SIG-M5 (cell line): ENCODE data around the gene RASSF3.
"Not testable (repeated sequence)": the region's sequence is repeated elsewhere in the genome, so short reads cannot be mapped to it uniquely, and the experiment has no call there.

Experiments
- DNase-seq: peaks from one replicate; lab custom pipeline; 2025; lab: John Stamatoyannopoulos, UW

RASSF3 gene, protein sequence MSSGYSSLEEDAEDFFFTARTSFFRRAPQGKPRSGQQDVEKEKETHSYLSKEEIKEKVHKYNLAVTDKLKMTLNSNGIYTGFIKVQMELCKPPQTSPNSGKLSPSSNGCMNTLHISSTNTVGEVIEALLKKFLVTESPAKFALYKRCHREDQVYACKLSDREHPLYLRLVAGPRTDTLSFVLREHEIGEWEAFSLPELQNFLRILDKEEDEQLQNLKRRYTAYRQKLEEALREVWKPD

DNA sequence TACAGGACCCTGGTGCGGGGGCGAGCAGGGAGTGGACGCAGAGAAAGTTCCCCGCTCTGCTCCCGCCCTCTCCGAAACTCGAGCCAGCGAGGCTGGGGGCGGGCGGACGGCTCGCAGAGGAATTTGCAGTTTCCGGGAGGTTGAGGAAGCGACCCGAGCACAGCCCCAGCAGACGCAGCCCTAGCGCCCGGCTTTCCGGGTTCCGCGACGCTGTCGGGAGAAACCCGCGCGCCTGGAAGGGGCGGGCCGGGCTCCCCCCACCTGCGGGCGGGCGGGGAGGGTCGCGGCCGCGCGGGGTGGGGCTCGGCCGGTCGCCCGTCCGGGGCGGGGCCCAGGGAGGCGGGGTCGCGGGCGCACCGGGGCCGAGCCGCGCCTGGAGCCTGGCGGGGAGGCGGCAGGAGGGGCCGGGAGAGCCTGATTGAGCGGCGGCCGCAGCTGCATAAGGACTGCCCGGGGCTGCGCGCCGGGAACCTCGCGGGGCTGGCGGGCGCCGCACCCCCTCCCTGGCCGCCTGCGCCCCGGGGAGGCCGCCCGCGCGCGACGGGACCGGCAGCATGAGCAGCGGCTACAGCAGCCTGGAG is at the start of gene RASSF3:
Gene RASSF3 (plus strand): TSS at position 417 of the 581 bp plus-strand sequence. CDS start 138 bp downstream, at position 555.
- no peak for DNase-seq

DNA sequence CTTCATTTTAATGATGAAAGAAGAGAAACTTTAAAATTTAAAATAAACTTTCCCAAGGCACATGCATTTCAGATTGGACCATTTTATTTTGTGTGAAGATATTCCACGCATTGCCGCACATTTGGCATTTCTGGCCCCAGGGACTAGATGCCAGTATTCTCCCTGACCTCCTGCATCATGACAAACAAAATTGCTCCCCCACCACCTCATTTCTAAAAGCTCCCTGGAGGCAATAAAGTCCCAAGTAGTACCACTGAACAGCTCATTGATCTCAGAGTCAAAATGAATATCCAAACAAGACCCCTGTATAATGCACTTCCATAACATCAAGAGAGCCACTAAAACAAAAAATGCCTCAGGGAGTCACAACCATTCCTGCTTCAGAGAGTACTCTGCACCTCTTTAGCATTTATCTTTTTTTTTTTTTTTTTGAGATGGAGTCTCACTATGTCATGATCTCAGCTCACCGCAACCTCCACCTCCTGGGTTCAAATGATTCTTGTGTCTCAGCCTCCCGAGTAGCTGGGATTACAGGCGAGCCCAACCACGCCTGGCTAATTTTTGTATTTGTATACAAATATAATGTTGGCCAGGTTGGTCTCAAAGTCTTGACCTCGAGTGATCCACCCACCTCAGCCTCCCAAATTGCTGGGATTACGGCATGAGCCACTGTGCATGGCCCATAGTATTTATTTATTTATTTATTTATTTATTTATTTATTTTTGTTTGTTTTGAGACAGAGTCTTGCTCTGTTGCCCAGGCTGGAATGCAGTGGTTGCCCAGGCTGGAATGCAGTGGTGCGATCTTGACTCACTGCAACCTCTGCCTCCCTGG is 48.8 kb upstream of the RASSF3 start:
- no peak for DNase-seq

- DNase-seq = no peak
These were observed 44.2 kb upstream of the RASSF3 start for GRCh38 chr12:64566122-64566521.

GRCh38 chr12:64566831-64567517 is 43.3 kb upstream of the RASSF3 start:
- no peak for DNase-seq

- DNase-seq = no peak
These were observed 42.7 kb upstream of the RASSF3 start for GRCh38 chr12:64567570-64567969.

GRCh38 chr12:64568298-64568697 is 42.0 kb upstream of the RASSF3 start:
- DNase-seq = no peak

- DNase-seq = no peak
These were observed 40.2 kb upstream of the RASSF3 start for GRCh38 chr12:64569923-64570691.

DNA sequence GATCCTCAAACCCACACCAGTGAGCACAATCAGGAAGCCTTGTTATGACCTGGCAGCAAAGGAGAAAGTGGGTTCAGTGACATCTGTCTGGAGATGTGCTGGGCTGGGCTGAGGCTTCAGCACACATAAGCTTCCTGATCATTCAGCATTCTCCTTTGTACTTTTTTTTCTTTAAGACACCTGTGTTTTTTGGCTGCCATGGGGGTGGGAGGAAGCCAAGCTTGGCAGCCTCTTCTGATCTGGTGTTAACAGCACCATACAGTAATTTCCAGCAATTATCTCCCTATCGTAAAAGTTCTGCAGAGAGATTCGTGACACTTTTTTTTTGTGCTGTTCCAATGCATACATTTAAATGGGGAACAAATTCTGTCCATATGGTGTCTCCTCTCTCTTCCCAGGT is 38.9 kb upstream of the RASSF3 start:
- DNase-seq = no peak

DNA sequence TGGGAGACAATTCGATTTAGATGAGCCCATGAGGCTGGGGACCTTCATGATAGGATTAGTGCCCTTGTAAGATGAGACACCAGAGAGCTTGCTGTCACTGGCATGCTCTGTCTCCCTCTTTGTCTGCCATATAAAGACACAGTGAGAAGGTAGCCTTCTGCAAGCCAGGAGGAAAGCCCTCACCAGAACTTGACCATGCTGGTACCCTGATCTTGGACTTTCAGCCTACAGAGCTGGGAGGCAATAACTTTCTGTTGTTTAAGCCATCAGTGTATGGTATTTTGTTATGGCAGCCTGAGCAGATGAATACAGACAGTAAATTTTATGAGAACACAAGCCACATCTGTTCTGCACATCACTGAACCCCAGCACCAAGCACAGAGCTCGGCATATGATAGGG is 38.1 kb upstream of the RASSF3 start:
- no peak for DNase-seq

DNA sequence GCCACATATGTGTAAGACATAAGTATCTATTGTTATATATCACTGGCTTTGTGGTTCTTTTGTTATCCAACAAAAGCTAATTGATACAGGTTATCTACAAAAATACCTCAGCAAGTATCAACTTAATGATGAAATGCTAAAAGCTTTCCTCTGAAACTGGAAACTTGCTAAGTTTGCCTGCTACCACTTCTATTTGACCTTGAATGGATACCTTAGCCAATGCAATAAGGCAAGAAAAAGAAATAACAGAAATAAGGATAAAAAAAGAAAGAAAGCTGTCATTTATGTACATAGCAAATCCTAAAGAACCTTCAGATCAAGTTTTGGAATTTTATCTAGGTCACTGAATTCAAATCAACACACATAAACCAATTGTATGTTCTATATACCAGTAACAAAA is 35.5 kb upstream of the RASSF3 start:
- no peak for DNase-seq

DNA sequence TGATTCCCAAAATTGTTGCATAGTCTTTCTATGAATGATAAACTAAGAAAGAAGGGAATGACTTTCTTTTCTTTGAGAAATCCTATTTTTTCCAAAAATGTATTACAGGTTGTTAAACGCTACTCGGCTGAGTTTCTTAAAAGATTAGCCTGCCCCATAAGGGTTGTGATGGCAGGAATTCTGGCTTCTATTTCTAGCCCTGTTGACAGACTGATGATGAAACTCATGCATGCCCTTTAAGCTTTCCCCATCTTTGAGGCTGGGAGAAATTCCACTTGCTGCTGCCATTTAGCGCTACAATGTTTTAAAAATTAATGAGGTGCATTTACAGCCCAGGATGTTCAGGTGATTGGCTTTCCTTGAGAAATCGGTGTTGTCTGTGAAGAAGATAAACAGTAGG is 33.2 kb upstream of the RASSF3 start:
- DNase-seq = no peak

DNA sequence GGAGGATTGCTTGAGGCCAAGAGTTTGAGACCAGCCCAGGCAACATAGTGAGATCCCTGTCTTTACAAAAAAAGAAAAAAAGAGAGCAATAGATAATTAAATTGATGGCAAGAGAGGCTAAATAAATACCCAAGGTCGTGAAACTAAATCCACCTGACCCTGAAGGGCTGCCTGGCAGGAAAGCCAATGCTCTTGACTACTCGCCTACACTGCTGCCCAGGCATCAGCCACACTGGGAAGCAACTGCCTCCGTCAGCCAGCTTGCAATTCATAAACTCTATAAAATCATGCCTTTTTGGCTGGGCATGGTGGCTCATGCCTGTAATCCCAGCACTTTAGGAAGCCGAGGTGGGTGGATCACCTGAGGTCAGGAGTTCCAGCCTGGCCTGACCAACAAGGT is 31.7 kb upstream of the RASSF3 start:
- no peak for DNase-seq

GRCh38 chr12:64580681-64581080 is 29.6 kb upstream of the RASSF3 start:
- DNase-seq = no peak

GRCh38 chr12:64582114-64582513 is 28.2 kb upstream of the RASSF3 start:
- no peak for DNase-seq

GRCh38 chr12:64582862-64583261 is 27.4 kb upstream of the RASSF3 start:
- DNase-seq = no peak

DNA sequence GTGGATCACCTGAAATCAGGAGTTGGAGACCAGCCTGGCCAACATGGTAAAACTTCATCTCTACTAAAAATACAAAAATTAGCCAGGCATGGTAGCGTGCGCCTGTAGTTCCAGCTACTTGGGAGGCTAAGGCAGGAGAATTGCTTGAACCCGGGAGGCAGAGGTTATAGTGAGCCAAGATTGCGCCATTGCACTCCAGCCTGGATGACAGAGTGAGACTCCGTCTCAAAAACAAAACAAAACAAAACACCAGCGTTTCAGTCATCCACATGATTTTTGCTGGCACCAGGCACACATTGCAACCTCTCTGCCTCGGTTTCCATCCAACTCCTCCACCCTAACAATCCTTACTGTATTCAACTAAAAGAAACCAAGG is 26.9 kb upstream of the RASSF3 start:
- DNase-seq = not testable (repeated sequence)

DNA sequence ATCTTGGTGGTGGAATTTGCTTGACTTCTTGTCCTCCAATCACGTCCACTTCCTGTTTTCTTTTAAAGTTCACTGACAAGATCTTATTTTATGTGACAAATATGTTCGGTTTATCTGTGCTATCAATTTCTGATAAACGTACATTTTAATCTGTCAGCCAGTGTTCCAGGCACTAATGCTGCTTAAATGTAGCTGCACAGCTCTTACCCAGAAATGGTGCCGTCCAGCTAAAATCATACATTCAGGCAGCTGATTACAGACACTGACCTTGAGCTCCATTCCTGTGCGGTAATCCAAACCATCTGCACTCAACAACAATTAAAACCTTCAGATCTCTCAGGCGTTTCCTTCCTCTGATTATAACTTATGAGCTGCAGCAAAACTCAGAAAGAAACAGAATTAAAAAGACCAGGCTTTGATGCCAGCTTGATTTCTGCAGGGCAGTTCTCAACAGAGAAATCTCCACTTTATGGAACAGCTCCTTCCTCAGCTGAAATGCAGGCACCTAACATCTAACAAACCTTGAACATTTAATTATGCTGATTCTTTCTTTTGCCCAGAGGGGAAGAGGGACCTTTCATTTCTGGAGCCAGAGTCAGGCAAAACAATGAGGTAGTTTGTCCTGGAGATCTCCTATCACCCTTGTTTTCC is 26.4 kb upstream of the RASSF3 start:
- DNase-seq = no peak

DNA sequence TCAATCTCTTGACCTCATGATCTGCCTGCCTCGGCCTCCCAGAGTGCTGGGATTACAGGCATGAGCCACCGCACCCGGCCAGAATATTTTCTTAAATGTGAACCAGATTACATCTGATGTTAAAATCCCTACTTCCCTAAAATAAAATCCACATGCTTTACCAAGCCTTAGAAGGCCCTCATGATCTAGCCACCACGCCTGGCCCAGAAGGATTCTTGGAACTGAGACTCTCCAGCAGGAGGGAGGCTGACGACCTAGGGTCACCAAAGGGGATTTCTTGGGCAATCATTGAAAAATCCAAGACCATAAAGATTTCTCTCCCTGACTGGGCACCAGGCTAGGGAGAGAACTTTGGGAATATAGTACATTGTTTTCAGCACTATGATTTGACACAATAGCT is 25.2 kb upstream of the RASSF3 start:
- DNase-seq = no peak

DNA sequence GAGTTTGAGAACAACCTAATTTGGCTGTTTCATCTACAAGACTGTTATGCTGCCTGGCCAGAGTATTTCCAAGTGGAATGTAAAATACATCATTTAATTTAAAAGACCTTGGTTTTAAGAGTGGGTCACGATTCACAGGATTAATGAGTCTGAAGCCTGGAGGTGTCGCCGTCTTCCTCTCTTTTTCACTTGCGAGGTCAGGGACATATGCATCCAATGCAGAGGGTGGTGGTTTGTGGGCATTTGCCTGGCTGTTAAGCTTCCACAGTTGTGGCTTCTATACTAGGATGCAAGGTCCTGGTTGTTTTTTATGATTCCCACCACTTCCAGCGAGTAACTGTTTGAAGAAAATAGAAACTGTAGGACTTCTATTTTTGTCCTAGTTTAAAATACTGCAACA is 22.8 kb upstream of the RASSF3 start:
- no peak for DNase-seq

GRCh38 chr12:64590183-64590582 is 20.1 kb upstream of the RASSF3 start:
- no peak for DNase-seq
